WTC11 (cell line): ENCODE results near the gene HPSE. TPM values are rescaled to one million over a fixed set of nuclear protein-coding genes. Genes with fewer than 3 reads are reported as not detected.

Experiments used
- ATAC-seq: fragments of 200-7000 bp; cut with Tn5 transposase; 2 replicates; pipeline ENCODE4 v1.10.0; 2021; ENCODE audit warnings: mild to moderate bottlenecking, moderate library complexity
- CTCF ChIA-PET: fragments of 300-600 bp; sonication (Branson Sonifier 250); formaldehyde crosslinking; loops from one replicate; lab custom pipeline; 2021; ENCODE audit warnings: antibody characterized with exemption; lab: Charles Lee
- POLR2A ChIA-PET: fragments of 350-600 bp; sonication (Branson Sonifier 250); formaldehyde crosslinking; loops from one replicate; lab custom pipeline; 2021; ENCODE audit warnings: antibody characterized with exemption; lab: Charles Lee
- DNase-seq: peaks from one replicate; pipeline ENCODE4 v3.0.0; 2021; ENCODE audit warnings: low spot score
- H3K27ac Mint-ChIP-seq: 2 replicates; pipeline ENCODE4 v1.8.0; 2021; ENCODE audit warnings: mixed read lengths
- H3K27me3 Mint-ChIP-seq: 2 replicates; pipeline ENCODE4 v1.8.0; 2021; ENCODE audit warnings: low read depth, mild to moderate bottlenecking, moderate library complexity, mixed read lengths
- H3K36me3 Mint-ChIP-seq: 2 replicates; pipeline ENCODE4 v1.8.0; 2021; ENCODE audit warnings: mixed read lengths
- H3K4me1 Mint-ChIP-seq: 2 replicates; pipeline ENCODE4 v1.8.0; 2022; ENCODE audit warnings: mixed read lengths
- H3K4me3 Mint-ChIP-seq: 2 replicates; pipeline ENCODE4 v1.8.0; 2021; ENCODE audit warnings: mild to moderate bottlenecking, moderate library complexity, mixed read lengths
- H3K9me3 Mint-ChIP-seq: 2 replicates; pipeline ENCODE4 v1.8.0; 2021; ENCODE audit warnings: mixed read lengths
- ELF4 ChIP-seq: sonication (generic); formaldehyde crosslinking; IDR thresholded peaks from 2 replicates; pipeline ENCODE4 v1.8.1; 2022; ENCODE audit warnings: low read depth, mild to moderate bottlenecking, moderate library complexity, missing genetic modification reagents
- ESRRA ChIP-seq: sonication (generic); formaldehyde crosslinking; IDR thresholded peaks from 2 replicates; pipeline ENCODE4 v1.8.1; 2022; ENCODE audit warnings: mild to moderate bottlenecking, missing genetic modification reagents, borderline replicate concordance
- FOXK1 ChIP-seq: sonication (generic); formaldehyde crosslinking; IDR thresholded peaks from 2 replicates; pipeline ENCODE4 v1.8.0; 2022; ENCODE audit warnings: mild to moderate bottlenecking, moderate library complexity, missing genetic modification reagents
- MYBL2 ChIP-seq: sonication (generic); formaldehyde crosslinking; IDR thresholded peaks from 2 replicates; pipeline ENCODE4 v1.8.1; 2023; ENCODE audit warnings: mild to moderate bottlenecking, moderate library complexity, missing genetic modification reagents
- NR2C2 ChIP-seq: sonication (generic); formaldehyde crosslinking; IDR thresholded peaks from 2 replicates; pipeline ENCODE4 v1.8.0; 2022; ENCODE audit warnings: mild to moderate bottlenecking, missing genetic modification reagents
- PRRX2 ChIP-seq: fragments of 250-450 bp; sonication (Bioruptor Pico); IDR thresholded peaks from 2 replicates; pipeline ENCODE4 v1.8.0; 2021; ENCODE audit warnings: mild to moderate bottlenecking
- SMAD4 ChIP-seq: sonication (generic); formaldehyde crosslinking; IDR thresholded peaks from 2 replicates; pipeline ENCODE4 v1.8.0; 2022; ENCODE audit warnings: mild to moderate bottlenecking, missing genetic modification reagents
- total RNA-seq: library from RNA; stranded (reverse); gene quantifications from 3 replicates; pipeline ENCODE4 v1.2.3, GENCODE V29; 2021
- TF ChIP-seq, protein P1 (sequence below): fragments of 250-450 bp; sonication (Bioruptor Pico); IDR thresholded peaks from 2 replicates; pipeline ENCODE4 v1.9.0; 2021; ENCODE audit warnings: moderate library complexity, mild to moderate bottlenecking, inconsistent platforms, borderline replicate concordance
- TF ChIP-seq, protein P2 (sequence below): sonication (generic); formaldehyde crosslinking; IDR thresholded peaks from 2 replicates; pipeline ENCODE4 v1.8.1; 2023; ENCODE audit warnings: mild to moderate bottlenecking, missing genetic modification reagents, moderate library complexity
- TF ChIP-seq, protein P3 (sequence below): sonication (generic); formaldehyde crosslinking; IDR thresholded peaks from 2 replicates; pipeline ENCODE4 v1.8.0; 2023; ENCODE audit warnings: mild to moderate bottlenecking, missing genetic modification reagents
- TF ChIP-seq, protein P4 (sequence below): fragments of 250-450 bp; sonication (Bioruptor Pico); IDR thresholded peaks from 2 replicates; pipeline ENCODE4 v2.1.2; 2022; ENCODE audit warnings: mild to moderate bottlenecking, moderate library complexity
- TF ChIP-seq, protein P5 (sequence below): sonication (generic); formaldehyde crosslinking; IDR thresholded peaks from 2 replicates; pipeline ENCODE4 v1.8.1; 2023; ENCODE audit warnings: mild to moderate bottlenecking, moderate library complexity, missing genetic modification reagents
- TF ChIP-seq, protein P6 (sequence below): fragments of 250-450 bp; sonication (Bioruptor Pico); IDR thresholded peaks from 2 replicates; pipeline ENCODE4 v1.9.0; 2021; ENCODE audit warnings: mild to moderate bottlenecking
- TF ChIP-seq, protein P7 (sequence below): sonication (generic); formaldehyde crosslinking; IDR thresholded peaks from 2 replicates; pipeline ENCODE4 v1.8.0; 2023; ENCODE audit warnings: missing genetic modification reagents, mild to moderate bottlenecking, borderline replicate concordance
- TF ChIP-seq, protein P8 (sequence below): sonication (generic); formaldehyde crosslinking; IDR thresholded peaks from 2 replicates; pipeline ENCODE4 v1.8.0; 2022; ENCODE audit warnings: mild to moderate bottlenecking, missing genetic modification reagents
- TF ChIP-seq, protein P9 (sequence below): sonication (generic); formaldehyde crosslinking; IDR thresholded peaks from 2 replicates; pipeline ENCODE4 v1.8.0; 2022; ENCODE audit warnings: mild to moderate bottlenecking, missing genetic modification reagents

Gene HPSE
- total RNA-seq, 1 experiment from 2014 or later, result 3.0 TPM

DNA sequence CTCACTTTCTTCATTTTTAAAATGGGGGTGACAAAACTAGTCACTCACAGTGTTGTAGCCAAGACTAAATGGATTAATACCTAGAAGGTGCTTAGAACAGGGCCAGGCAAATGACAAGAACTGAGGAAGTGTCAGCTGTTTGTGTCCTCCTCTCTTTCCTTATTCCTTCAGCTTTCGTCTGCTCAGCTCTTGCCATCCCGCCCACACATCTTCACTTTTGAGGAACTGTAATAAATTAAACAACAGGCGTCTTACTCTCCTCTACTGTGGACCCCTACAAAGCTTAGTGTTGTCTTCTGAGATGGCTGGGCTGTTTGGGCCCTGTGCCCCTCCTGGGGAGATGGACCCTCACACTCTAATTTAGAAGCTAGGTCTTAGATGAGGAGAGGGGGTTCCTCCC is 2.7 kb downstream of the HPSE start:
- peaks cover 64% of the 10 kb centered on the region for H3K27me3 Mint-ChIP-seq
- H3K4me3 Mint-ChIP-seq, result no peak overlapping the region
- DNase-seq, result no peak
- TF ChIP-seq, protein P1, sequence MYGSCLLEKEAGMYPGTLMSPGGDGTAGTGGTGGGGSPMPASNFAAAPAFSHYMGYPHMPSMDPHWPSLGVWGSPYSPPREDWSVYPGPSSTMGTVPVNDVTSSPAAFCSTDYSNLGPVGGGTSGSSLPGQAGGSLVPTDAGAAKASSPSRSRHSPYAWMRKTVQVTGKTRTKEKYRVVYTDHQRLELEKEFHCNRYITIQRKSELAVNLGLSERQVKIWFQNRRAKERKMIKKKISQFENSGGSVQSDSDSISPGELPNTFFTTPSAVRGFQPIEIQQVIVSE (CRISPR knock-in tag), result no peak
- TF ChIP-seq NR2C2 (CRISPR knock-in tag) (no peak), PRRX2 (CRISPR knock-in tag) (no peak), ELF4 (CRISPR knock-in tag) (no peak)
- TF ChIP-seq, protein P2, sequence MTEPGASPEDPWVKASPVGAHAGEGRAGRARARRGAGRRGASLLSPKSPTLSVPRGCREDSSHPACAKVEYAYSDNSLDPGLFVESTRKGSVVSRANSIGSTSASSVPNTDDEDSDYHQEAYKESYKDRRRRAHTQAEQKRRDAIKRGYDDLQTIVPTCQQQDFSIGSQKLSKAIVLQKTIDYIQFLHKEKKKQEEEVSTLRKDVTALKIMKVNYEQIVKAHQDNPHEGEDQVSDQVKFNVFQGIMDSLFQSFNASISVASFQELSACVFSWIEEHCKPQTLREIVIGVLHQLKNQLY (CRISPR knock-in tag), result no peak
- TF ChIP-seq, protein P3, sequence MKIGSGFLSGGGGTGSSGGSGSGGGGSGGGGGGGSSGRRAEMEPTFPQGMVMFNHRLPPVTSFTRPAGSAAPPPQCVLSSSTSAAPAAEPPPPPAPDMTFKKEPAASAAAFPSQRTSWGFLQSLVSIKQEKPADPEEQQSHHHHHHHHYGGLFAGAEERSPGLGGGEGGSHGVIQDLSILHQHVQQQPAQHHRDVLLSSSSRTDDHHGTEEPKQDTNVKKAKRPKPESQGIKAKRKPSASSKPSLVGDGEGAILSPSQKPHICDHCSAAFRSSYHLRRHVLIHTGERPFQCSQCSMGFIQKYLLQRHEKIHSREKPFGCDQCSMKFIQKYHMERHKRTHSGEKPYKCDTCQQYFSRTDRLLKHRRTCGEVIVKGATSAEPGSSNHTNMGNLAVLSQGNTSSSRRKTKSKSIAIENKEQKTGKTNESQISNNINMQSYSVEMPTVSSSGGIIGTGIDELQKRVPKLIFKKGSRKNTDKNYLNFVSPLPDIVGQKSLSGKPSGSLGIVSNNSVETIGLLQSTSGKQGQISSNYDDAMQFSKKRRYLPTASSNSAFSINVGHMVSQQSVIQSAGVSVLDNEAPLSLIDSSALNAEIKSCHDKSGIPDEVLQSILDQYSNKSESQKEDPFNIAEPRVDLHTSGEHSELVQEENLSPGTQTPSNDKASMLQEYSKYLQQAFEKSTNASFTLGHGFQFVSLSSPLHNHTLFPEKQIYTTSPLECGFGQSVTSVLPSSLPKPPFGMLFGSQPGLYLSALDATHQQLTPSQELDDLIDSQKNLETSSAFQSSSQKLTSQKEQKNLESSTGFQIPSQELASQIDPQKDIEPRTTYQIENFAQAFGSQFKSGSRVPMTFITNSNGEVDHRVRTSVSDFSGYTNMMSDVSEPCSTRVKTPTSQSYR (CRISPR knock-in tag), result no peak
- H3K9me3 Mint-ChIP-seq, result no peaks in the 10 kb centered on the region
- H3K36me3 Mint-ChIP-seq, result no peaks in the 10 kb centered on the region
- ChIA-PET CTCF (interaction anchor here (0.6 to 1.2 kb wide), 2 partner anchors 48 to 71 kb away, joined by 3 read pairs; partner anchors contain the start of gene COQ2), POLR2A (no interaction called here)
- no peak for ATAC-seq
- no peak overlapping the region for H3K27ac Mint-ChIP-seq
- H3K4me1 Mint-ChIP-seq, result peaks cover 16% of the 10 kb centered on the region

DNA sequence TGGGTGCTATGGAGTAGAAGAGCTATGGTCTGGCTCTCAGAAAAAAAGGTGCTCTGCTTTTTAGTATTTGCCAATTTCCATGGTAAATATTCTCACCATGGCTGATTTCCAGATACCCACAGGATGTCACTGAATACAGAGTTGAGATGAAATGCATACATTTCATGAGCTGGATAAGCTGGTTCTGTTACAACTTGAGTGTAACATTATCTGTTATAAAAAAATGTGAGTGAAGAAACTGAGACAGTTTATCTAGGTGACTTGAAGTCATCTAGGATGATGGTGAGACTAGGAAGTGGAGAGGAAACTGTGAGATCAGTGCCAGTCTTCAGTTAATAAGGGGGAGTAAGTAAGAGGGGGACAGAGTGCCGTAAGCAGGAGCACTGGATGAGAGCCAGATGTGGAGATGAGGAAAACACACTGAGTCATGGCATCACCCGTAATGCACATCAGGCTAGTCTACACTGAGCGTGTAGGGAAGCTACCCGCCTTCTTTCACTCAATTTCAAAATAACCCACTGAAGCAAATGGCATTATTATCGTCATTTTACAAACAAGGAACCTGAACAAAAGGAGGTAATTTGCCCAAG is 5.0 kb downstream of the HPSE start:
- Mint-ChIP-seq H3K9me3 (no peaks in the 10 kb centered on the region), H3K36me3 (no peaks in the 10 kb centered on the region), H3K4me3 (no peak overlapping the region), H3K27me3 (peaks cover 40% of the 10 kb centered on the region), H3K4me1 (peaks cover 9% of the 10 kb centered on the region), H3K27ac (no peak overlapping the region)
- ChIA-PET POLR2A (interaction anchor here (0.5 kb wide), 1 partner anchor 204 kb away, joined by 4 read pairs; no protein-coding TSS in a partner anchor), CTCF (interaction anchor here (1.0 to 1.1 kb wide), 3 partner anchors 45 to 60 kb away, joined by 3 to 6 read pairs (median 5); partner anchors contain the start of gene COQ2)
- DNase-seq (no peak), ATAC-seq (no peak)
- TF ChIP-seq, protein P1 (CRISPR knock-in tag), result no peak
- TF ChIP-seq ESRRA (CRISPR knock-in tag) (no peak), FOXK1 (CRISPR knock-in tag) (no peak), SMAD4 (CRISPR knock-in tag) (no peak), ELF4 (CRISPR knock-in tag) (no peak), MYBL2 (CRISPR knock-in tag) (no peak)
- TF ChIP-seq, protein P4, sequence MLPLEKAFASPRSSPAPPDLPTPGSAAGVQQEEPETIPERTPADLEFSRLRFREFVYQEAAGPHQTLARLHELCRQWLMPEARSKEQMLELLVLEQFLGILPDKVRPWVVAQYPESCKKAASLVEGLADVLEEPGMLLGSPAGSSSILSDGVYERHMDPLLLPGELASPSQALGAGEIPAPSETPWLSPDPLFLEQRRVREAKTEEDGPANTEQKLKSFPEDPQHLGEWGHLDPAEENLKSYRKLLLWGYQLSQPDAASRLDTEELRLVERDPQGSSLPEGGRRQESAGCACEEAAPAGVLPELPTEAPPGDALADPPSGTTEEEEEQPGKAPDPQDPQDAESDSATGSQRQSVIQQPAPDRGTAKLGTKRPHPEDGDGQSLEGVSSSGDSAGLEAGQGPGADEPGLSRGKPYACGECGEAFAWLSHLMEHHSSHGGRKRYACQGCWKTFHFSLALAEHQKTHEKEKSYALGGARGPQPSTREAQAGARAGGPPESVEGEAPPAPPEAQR (CRISPR knock-in tag), result no peak
- TF ChIP-seq, protein P5, sequence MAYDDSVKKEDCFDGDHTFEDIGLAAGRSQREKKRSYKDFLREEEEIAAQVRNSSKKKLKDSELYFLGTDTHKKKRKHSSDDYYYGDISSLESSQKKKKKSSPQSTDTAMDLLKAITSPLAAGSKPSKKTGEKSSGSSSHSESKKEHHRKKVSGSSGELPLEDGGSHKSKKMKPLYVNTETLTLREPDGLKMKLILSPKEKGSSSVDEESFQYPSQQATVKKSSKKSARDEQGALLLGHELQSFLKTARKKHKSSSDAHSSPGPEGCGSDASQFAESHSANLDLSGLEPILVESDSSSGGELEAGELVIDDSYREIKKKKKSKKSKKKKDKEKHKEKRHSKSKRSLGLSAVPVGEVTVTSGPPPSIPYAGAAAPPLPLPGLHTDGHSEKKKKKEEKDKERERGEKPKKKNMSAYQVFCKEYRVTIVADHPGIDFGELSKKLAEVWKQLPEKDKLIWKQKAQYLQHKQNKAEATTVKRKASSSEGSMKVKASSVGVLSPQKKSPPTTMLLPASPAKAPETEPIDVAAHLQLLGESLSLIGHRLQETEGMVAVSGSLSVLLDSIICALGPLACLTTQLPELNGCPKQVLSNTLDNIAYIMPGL (CRISPR knock-in tag), result no peak
- TF ChIP-seq, protein P6, sequence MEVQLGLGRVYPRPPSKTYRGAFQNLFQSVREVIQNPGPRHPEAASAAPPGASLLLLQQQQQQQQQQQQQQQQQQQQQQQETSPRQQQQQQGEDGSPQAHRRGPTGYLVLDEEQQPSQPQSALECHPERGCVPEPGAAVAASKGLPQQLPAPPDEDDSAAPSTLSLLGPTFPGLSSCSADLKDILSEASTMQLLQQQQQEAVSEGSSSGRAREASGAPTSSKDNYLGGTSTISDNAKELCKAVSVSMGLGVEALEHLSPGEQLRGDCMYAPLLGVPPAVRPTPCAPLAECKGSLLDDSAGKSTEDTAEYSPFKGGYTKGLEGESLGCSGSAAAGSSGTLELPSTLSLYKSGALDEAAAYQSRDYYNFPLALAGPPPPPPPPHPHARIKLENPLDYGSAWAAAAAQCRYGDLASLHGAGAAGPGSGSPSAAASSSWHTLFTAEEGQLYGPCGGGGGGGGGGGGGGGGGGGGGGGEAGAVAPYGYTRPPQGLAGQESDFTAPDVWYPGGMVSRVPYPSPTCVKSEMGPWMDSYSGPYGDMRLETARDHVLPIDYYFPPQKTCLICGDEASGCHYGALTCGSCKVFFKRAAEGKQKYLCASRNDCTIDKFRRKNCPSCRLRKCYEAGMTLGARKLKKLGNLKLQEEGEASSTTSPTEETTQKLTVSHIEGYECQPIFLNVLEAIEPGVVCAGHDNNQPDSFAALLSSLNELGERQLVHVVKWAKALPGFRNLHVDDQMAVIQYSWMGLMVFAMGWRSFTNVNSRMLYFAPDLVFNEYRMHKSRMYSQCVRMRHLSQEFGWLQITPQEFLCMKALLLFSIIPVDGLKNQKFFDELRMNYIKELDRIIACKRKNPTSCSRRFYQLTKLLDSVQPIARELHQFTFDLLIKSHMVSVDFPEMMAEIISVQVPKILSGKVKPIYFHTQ, result no peak
- TF ChIP-seq, protein P7, sequence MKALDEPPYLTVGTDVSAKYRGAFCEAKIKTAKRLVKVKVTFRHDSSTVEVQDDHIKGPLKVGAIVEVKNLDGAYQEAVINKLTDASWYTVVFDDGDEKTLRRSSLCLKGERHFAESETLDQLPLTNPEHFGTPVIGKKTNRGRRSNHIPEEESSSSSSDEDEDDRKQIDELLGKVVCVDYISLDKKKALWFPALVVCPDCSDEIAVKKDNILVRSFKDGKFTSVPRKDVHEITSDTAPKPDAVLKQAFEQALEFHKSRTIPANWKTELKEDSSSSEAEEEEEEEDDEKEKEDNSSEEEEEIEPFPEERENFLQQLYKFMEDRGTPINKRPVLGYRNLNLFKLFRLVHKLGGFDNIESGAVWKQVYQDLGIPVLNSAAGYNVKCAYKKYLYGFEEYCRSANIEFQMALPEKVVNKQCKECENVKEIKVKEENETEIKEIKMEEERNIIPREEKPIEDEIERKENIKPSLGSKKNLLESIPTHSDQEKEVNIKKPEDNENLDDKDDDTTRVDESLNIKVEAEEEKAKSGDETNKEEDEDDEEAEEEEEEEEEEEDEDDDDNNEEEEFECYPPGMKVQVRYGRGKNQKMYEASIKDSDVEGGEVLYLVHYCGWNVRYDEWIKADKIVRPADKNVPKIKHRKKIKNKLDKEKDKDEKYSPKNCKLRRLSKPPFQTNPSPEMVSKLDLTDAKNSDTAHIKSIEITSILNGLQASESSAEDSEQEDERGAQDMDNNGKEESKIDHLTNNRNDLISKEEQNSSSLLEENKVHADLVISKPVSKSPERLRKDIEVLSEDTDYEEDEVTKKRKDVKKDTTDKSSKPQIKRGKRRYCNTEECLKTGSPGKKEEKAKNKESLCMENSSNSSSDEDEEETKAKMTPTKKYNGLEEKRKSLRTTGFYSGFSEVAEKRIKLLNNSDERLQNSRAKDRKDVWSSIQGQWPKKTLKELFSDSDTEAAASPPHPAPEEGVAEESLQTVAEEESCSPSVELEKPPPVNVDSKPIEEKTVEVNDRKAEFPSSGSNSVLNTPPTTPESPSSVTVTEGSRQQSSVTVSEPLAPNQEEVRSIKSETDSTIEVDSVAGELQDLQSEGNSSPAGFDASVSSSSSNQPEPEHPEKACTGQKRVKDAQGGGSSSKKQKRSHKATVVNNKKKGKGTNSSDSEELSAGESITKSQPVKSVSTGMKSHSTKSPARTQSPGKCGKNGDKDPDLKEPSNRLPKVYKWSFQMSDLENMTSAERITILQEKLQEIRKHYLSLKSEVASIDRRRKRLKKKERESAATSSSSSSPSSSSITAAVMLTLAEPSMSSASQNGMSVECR (CRISPR knock-in tag), result no peak
- TF ChIP-seq, protein P8, sequence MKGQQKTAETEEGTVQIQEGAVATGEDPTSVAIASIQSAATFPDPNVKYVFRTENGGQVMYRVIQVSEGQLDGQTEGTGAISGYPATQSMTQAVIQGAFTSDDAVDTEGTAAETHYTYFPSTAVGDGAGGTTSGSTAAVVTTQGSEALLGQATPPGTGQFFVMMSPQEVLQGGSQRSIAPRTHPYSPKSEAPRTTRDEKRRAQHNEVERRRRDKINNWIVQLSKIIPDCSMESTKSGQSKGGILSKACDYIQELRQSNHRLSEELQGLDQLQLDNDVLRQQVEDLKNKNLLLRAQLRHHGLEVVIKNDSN (CRISPR knock-in tag), result no peak
- TF ChIP-seq, protein P9, sequence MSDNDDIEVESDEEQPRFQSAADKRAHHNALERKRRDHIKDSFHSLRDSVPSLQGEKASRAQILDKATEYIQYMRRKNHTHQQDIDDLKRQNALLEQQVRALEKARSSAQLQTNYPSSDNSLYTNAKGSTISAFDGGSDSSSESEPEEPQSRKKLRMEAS (CRISPR knock-in tag), result no peak
